Stimulated activated CD4-positive, alpha-beta T cell treated with anti-CD3 and anti-CD28 coated beads, Interleukin-4, amount 100 ng/mL, for 24 hours (primary cell): ENCODE measurements around the gene SGSM1.

ENCODE experiments used
- DNase-seq: peaks from one replicate; pipeline ENCODE4 v3.0.0-alpha.2; 2020

SGSM1 gene

GRCh38 chr22:24841261-24841660 lies 35.2 kb downstream of the SGSM1 start:
- DNase-seq = no peak

- DNase-seq = no peak
Observed at GRCh38 chr22:24843048-24843447, 37.0 kb downstream of the SGSM1 start.

GRCh38 chr22:24845041-24845898 lies 39.3 kb downstream of the SGSM1 start:
- no peak for DNase-seq

- no peak for DNase-seq
Observed at GRCh38 chr22:24847490-24847889, 41.5 kb downstream of the SGSM1 start.

GRCh38 chr22:24848559-24849168 lies 42.7 kb downstream of the SGSM1 start:
- no peak for DNase-seq

- DNase-seq = no peak
Observed at GRCh38 chr22:24855794-24856193, 49.8 kb downstream of the SGSM1 start.

GRCh38 chr22:24857576-24857975 lies 51.6 kb downstream of the SGSM1 start:
- DNase-seq = no peak

GRCh38 chr22:24859587-24859986 lies 53.6 kb downstream of the SGSM1 start:
- DNase-seq = no peak

- no peak for DNase-seq
Observed at GRCh38 chr22:24865508-24865907, 59.5 kb downstream of the SGSM1 start.

GRCh38 chr22:24867323-24868022 lies 61.5 kb downstream of the SGSM1 start:
- DNase-seq = no peak

GRCh38 chr22:24868979-24869378 lies 63.0 kb downstream of the SGSM1 start:
- DNase-seq = no peak

- no peak for DNase-seq
Observed at GRCh38 chr22:24871611-24872205, 65.7 kb downstream of the SGSM1 start.

- no peak for DNase-seq
Observed at GRCh38 chr22:24873226-24873625, 67.2 kb downstream of the SGSM1 start.

GRCh38 chr22:24875862-24876506 lies 70.0 kb downstream of the SGSM1 start:
- DNase-seq = no peak

GRCh38 chr22:24876700-24877099 lies 70.7 kb downstream of the SGSM1 start:
- no peak for DNase-seq

- DNase-seq = no peak
Observed at GRCh38 chr22:24878969-24879368, 73.0 kb downstream of the SGSM1 start.

- no peak for DNase-seq
Observed at GRCh38 chr22:24883432-24883831, 77.4 kb downstream of the SGSM1 start.

- DNase-seq = no peak
Observed at GRCh38 chr22:24887260-24887659, 81.2 kb downstream of the SGSM1 start.

GRCh38 chr22:24893341-24894070 lies 87.5 kb downstream of the SGSM1 start:
- no peak for DNase-seq

- DNase-seq = no peak
Observed at GRCh38 chr22:24894220-24894975, 88.4 kb downstream of the SGSM1 start.

GRCh38 chr22:24894998-24895397 lies 89.0 kb downstream of the SGSM1 start:
- DNase-seq = no peak
